GM11168 (cell line): Measurements from ENCODE around the gene TRIM3.
"Not testable (repeated sequence)": the region's sequence is repeated elsewhere in the genome, so short reads cannot be mapped to it uniquely, and the experiment has no call there.

ENCODE experiments used
- in situ Hi-C: fragments of 300-500 bp; cut with MboI; formaldehyde crosslinking; loops from one replicate; pipeline ENCODE4 v1.12.0; 2022; ENCODE audit warnings: low sequenced_read_pairs; ENCODE audit not compliant: unreplicated experiment

The TRIM3 gene

GRCh38 chr11:6473451-6474412, at the start of gene TRIM3:
TRIM3 (minus strand) TSS chr11:6473941; CDS start chr11:6465695, 8,246 bp downstream.
- in situ Hi-C loops = no loop called here

- in situ Hi-C loops = no loop called here
These were observed 49.5 kb upstream of the TRIM3 start for GRCh38 chr11:6523253-6523652.

GRCh38 chr11:6521946-6522345, 48.2 kb upstream of the TRIM3 start:
- in situ Hi-C loops = not testable (repeated sequence)

GRCh38 chr11:6520265-6520664, 46.5 kb upstream of the TRIM3 start:
- in situ Hi-C loops = no loop called here

GRCh38 chr11:6516865-6517264, 43.1 kb upstream of the TRIM3 start:
- in situ Hi-C loops = no loop called here

- in situ Hi-C loops = no loop called here
These were observed 32.0 kb upstream of the TRIM3 start for GRCh38 chr11:6505577-6506240.

GRCh38 chr11:6504166-6504565, 30.4 kb upstream of the TRIM3 start:
- in situ Hi-C loops = no loop called here

- in situ Hi-C loops = no loop called here
These were observed 28.6 kb upstream of the TRIM3 start for GRCh38 chr11:6502382-6502781.

GRCh38 chr11:6498544-6498943, 24.8 kb upstream of the TRIM3 start:
- in situ Hi-C loops = no loop called here

- in situ Hi-C loops = no loop called here
These were observed 24.4 kb upstream of the TRIM3 start for GRCh38 chr11:6498121-6498520.

GRCh38 chr11:6497069-6497839, 23.5 kb upstream of the TRIM3 start, which contains the start of gene DNHD1:
DNHD1 (plus strand) TSS chr11:6497280; CDS start chr11:6498216, 936 bp downstream.
- in situ Hi-C loops = no loop called here

- in situ Hi-C loops = no loop called here
These were observed 15.6 kb upstream of the TRIM3 start for GRCh38 chr11:6489306-6489705.

- in situ Hi-C loops = no loop called here
These were observed 15.1 kb upstream of the TRIM3 start for GRCh38 chr11:6488821-6489220.

- in situ Hi-C loops = no loop called here
These were observed 14.6 kb upstream of the TRIM3 start for GRCh38 chr11:6488342-6488741.

GRCh38 chr11:6486938-6487337, 13.2 kb upstream of the TRIM3 start:
- in situ Hi-C loops = no loop called here

- in situ Hi-C loops = no loop called here
These were observed 12.5 kb upstream of the TRIM3 start for GRCh38 chr11:6486256-6486655.

GRCh38 chr11:6485661-6486060, 11.9 kb upstream of the TRIM3 start:
- in situ Hi-C loops = no loop called here

GRCh38 chr11:6483015-6483414, 9.3 kb upstream of the TRIM3 start:
- in situ Hi-C loops = no loop called here

- in situ Hi-C loops = no loop called here
These were observed 8.7 kb upstream of the TRIM3 start for GRCh38 chr11:6482441-6482840.

GRCh38 chr11:6481924-6482275, 8.2 kb upstream of the TRIM3 start:
- in situ Hi-C loops = no loop called here
